Neural progenitor cell (in vitro differentiated cells): ENCODE results near the gene AHRR.
"Not testable (repeated sequence)": the region's sequence is repeated elsewhere in the genome, so short reads cannot be mapped to it uniquely, and the experiment has no call there.

Experiments
- CTCF ChIP-seq: fragments of 200-600 bp; sonication (generic); IDR thresholded peaks from 2 replicates; pipeline ENCODE4 v1.5.1; 2017; ENCODE audit warnings: antibody characterized with exemption, mild to moderate bottlenecking
- EZH2 ChIP-seq: fragments of 200-600 bp; sonication (generic); IDR thresholded peaks from 2 replicates; pipeline ENCODE4 v1.6.1; 2017; ENCODE audit warnings: antibody characterized with exemption, mild to moderate bottlenecking, moderate library complexity

- not testable (repeated sequence) for TF ChIP-seq EZH2, CTCF
Observed at GRCh38 chr5:402219-402614, 80.7 kb downstream of the AHRR start.
